Measurements from ENCODE around the gene C9orf43. TPM values are rescaled to one million over a fixed set of nuclear protein-coding genes. Genes with fewer than 3 reads are reported as not detected.
A peak's percentile ranks its signal among the peaks of the same experiment; 100 is the strongest.
"Not testable (repeated sequence)": the region's sequence is repeated elsewhere in the genome, so short reads cannot be mapped to it uniquely, and the experiment has no call there.

Gene C9orf43
- total and polyA plus RNA-seq, 9 of the 15 experiments (the other 6 are each of a cell fraction or from before 2014, with no cell fraction given) = 0.21 to 0.58 (median 0.33) TPM

DNA sequence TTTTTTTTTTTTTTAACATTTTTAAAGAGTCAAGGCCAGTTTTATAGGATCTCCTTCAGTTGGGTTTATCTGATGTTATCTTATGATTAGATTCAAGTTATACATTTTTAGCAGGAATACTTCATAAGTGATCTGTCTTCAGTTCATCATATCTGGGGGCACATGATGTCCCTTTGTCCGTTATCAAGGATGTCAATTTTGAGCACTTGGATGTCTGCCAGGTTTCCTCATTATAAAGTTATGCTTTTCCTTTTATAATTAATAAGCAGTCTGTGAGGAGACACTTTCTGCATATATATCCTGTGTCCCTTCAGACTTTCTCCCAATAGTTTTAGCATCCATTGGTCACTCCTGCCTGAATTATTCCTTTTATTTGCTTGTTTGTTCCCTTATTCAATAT lies 45.6 kb upstream of the C9orf43 start:
- Histone ChIP-seq H3K9ac (ENCODE audit: insufficient read depth in 1 of 2, low read depth in 2 of 2, low read length in 2 of 2) (no peak overlapping the region), H3K4me2 (ENCODE audit: insufficient read depth, low read length) (no peak overlapping the region), H3K36me3 (ENCODE audit: control insufficient read depth, insufficient read depth, low read length) (no peaks in the 10 kb centered on the region), H3K27ac (ENCODE audit: extremely low read depth, low read depth, low read length) (no peak overlapping the region), H3K4me3 (no peak overlapping the region), H3K27me3 (ENCODE audit: control insufficient read depth in 2 of 2, insufficient read depth in 2 of 2, low read length in 2 of 2) (no peaks in the 10 kb centered on the region), H3K9me1 (ENCODE audit: control insufficient read depth, insufficient read depth, low read length) (no peaks in the 10 kb centered on the region), H3K4me1 (replicated peaks in 1 of 2; ENCODE audit: control insufficient read depth in 2 of 2, insufficient read depth in 2 of 2, low read length in 2 of 2) (peaks cover 34 to 38% of the 10 kb centered on the region in 2 experiments), H4K20me1 (replicated peaks; ENCODE audit: control insufficient read depth, insufficient read depth, low read length) (peaks cover 15% of the 10 kb centered on the region; the same call in 1 of the 2 replicates), H3K9me3 (replicated peaks; ENCODE audit: control insufficient read depth, insufficient read depth, low read depth, low read length) (no peaks in the 10 kb centered on the region), H3K79me2 (ENCODE audit: control insufficient read depth, insufficient read depth, low read length) (no peaks in the 10 kb centered on the region), H2AFZ (ENCODE audit: low read depth, low read length) (no peak overlapping the region)
- 7% methylated on average over 1 of the region's 1 CpG for WGBS (ENCODE audit: insufficient coverage, low coverage, missing lambda C conversion rate)
- TF ChIP-seq NFIC (IDR thresholded peaks at IDR 0.05) (peak; percentile 80), MEIS2 (IDR thresholded peaks at IDR 0.05; ENCODE audit: partially characterized antibody) (peak; percentile 34), BMI1 (IDR thresholded peaks at IDR 0.05; ENCODE audit: low read length) (no peak), CBFA2T3 (IDR thresholded peaks at IDR 0.05) (peak; percentile 43), ARID1B (IDR thresholded peaks at IDR 0.05) (peak; percentile 25; the same call in 1 of the 2 replicates)
- DNase-seq (ENCODE audit: extremely low read depth in 1 of 4, low spot score in 3 of 4) (no peak), FAIRE-seq (no peak), ATAC-seq (no peak)
- BruUV-seq (replicated peaks) = no TSS peak
- ChIA-PET POLR2A (interaction anchor here (0.6 kb wide), 1 partner anchor 46 kb away, joined by 3 read pairs; no protein-coding TSS in a partner anchor), CTCF (ENCODE audit: low intra/inter-chr PET ratio) (no interaction called here)
- intact Hi-C loops (cut with micrococcal nuclease) = no loop called here
- in situ Hi-C loops (cut with MboI) = no loop called here

DNA sequence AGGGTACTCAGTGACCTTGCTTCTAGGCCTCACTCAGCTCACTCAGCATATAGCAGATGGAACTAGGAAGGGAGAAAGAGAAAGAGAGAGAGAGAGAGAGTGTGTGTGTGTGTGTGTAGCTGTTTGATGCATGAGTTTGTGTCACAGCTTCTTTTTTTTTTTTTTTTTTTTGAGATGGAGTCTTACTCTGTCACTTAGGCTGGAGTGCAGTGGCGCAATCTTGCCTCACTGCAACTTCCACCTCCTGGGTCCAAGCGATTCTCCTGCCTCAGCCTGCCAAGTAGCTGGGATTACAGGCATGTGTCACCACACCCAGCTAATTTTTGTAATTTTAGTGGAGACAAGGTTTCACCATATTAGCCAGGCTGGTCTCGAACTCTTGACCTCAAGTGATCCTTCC lies 44.9 kb upstream of the C9orf43 start:
- BruUV-seq (replicated peaks); FAIRE-seq; ATAC-seq; H3K27me3 ChIP-seq (ENCODE audit: control insufficient read depth in 2 of 2, insufficient read depth in 2 of 2, low read length in 2 of 2); H3K4me2 ChIP-seq (ENCODE audit: insufficient read depth, low read length); H3K27ac ChIP-seq (ENCODE audit: extremely low read depth, low read depth, low read length); H3K9me3 ChIP-seq (replicated peaks; ENCODE audit: control insufficient read depth, insufficient read depth, low read depth, low read length); H3K4me3 ChIP-seq; H3K9ac ChIP-seq (ENCODE audit: insufficient read depth in 1 of 2, low read depth in 2 of 2, low read length in 2 of 2); H3K36me3 ChIP-seq (ENCODE audit: control insufficient read depth, insufficient read depth, low read length); intact Hi-C loops (cut with micrococcal nuclease); H3K79me2 ChIP-seq (ENCODE audit: control insufficient read depth, insufficient read depth, low read length); DNase-seq (ENCODE audit: extremely low read depth in 1 of 4, low spot score in 3 of 4); H2AFZ ChIP-seq (ENCODE audit: low read depth, low read length); CTCF ChIA-PET (ENCODE audit: low intra/inter-chr PET ratio); in situ Hi-C loops (cut with MboI); H3K9me1 ChIP-seq (ENCODE audit: control insufficient read depth, insufficient read depth, low read length); POLR2A ChIA-PET; TF ChIP-seq ATF1 (CRISPR knock-in tag; IDR thresholded peaks at IDR 0.05): not testable (repeated sequence)
- peaks cover 15% of the 10 kb centered on the region; the same call in 1 of the 2 replicates for H4K20me1 ChIP-seq (replicated peaks; ENCODE audit: control insufficient read depth, insufficient read depth, low read length)
- TF ChIP-seq CEBPB (tag; IDR thresholded peaks at IDR 0.05) (peak; percentile 85), ATF1 (tag; IDR thresholded peaks at IDR 0.05) (0 out of 2 replicates have a peak, but pooled peaks have one; percentile 9), ZNF384 (IDR thresholded peaks at IDR 0.05; ENCODE audit: low read depth, low read length) (0 out of 2 replicates have a peak, but pooled peaks have one; percentile 5), CEBPG (CRISPR knock-in tag; IDR thresholded peaks at IDR 0.05) (peak; percentile 16; the same call in 1 of the 2 replicates), CEBPG (tag; conservative IDR thresholded peaks at IDR 0.05 in 1 of 2, IDR thresholded peaks at IDR 0.05 in 1 of 2) (peak; percentile 42 to 75; a peak in 3 of 4 replicates)
- TF ChIP-seq, protein P1, sequence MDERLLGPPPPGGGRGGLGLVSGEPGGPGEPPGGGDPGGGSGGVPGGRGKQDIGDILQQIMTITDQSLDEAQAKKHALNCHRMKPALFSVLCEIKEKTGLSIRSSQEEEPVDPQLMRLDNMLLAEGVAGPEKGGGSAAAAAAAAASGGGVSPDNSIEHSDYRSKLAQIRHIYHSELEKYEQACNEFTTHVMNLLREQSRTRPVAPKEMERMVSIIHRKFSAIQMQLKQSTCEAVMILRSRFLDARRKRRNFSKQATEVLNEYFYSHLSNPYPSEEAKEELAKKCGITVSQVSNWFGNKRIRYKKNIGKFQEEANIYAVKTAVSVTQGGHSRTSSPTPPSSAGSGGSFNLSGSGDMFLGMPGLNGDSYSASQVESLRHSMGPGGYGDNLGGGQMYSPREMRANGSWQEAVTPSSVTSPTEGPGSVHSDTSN (CRISPR knock-in tag; IDR thresholded peaks at IDR 0.05; ENCODE audit: low read depth) = not testable (repeated sequence)
- TF ChIP-seq, protein P1 (tag; conservative IDR thresholded peaks at IDR 0.05; ENCODE audit: low read depth) = peak; percentile 32; the same call in 1 of the 2 replicates
- H3K4me1 ChIP-seq (replicated peaks in 1 of 2; ENCODE audit: control insufficient read depth in 2 of 2, insufficient read depth in 2 of 2, low read length in 2 of 2) = peaks cover 32 to 39% of the 10 kb centered on the region in 2 experiments
- WGBS (ENCODE audit: insufficient coverage, low coverage, missing lambda C conversion rate) = 63% methylated on average over 3 of the region's 3 CpGs
